IPS-15b (cell line): Measurements from ENCODE around the gene ATOH8.
"Not testable (repeated sequence)": the region's sequence is repeated elsewhere in the genome, so short reads cannot be mapped to it uniquely, and the experiment has no call there.

Experiments used
- H3K27me3 ChIP-seq: one replicate; pipeline ENCODE4 v1.6.1; 2013; ENCODE audit warnings: low read length; ENCODE audit not compliant: control insufficient read depth, insufficient read depth
- H3K36me3 ChIP-seq: one replicate; pipeline ENCODE4 v1.6.1; 2013; ENCODE audit warnings: low read length; ENCODE audit not compliant: control insufficient read depth, insufficient read depth
- H3K4me1 ChIP-seq: one replicate; pipeline ENCODE4 v1.6.1; 2013; ENCODE audit warnings: mild to moderate bottlenecking, low read length; ENCODE audit not compliant: control insufficient read depth, insufficient read depth
- H3K4me3 ChIP-seq: one replicate; pipeline ENCODE4 v1.5.1; 2013; ENCODE audit warnings: low read depth, low read length
- H3K9ac ChIP-seq: one replicate; pipeline ENCODE4 v1.6.1; 2013; ENCODE audit warnings: low read depth, mild to moderate bottlenecking, low read length
- H3K9me3 ChIP-seq: one replicate; pipeline ENCODE4 v1.6.1; 2013; ENCODE audit warnings: mild to moderate bottlenecking, low read length; ENCODE audit not compliant: control insufficient read depth, insufficient read depth

Gene ATOH8

DNA sequence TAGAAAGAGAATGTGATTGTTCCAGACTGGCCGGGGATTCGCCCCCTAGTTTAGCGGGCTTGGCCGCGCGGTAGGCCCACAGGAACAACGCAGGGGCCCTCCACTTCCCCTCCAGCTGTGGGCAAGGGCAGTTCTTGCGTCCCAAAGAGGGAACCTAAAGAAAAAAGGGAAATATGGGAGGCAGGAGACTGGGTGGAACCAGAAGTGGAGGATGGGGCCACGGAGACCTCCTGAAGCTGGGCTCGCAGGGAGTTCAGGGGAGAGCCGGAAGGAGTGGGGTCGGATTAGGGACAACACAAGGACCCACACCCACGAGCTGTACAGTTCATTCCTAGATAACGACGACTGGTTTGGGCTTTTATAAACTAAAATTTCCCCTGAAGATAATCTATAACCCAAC lies 41.5 kb upstream of the ATOH8 start:
- H3K4me3 ChIP-seq: no peak overlapping the region
- no peak overlapping the region for H3K9ac ChIP-seq
- H3K36me3 ChIP-seq: no peaks in the 10 kb centered on the region
- no peaks in the 10 kb centered on the region for H3K9me3 ChIP-seq
- no peaks in the 10 kb centered on the region for H3K4me1 ChIP-seq
- H3K27me3 ChIP-seq: no peaks in the 10 kb centered on the region

DNA sequence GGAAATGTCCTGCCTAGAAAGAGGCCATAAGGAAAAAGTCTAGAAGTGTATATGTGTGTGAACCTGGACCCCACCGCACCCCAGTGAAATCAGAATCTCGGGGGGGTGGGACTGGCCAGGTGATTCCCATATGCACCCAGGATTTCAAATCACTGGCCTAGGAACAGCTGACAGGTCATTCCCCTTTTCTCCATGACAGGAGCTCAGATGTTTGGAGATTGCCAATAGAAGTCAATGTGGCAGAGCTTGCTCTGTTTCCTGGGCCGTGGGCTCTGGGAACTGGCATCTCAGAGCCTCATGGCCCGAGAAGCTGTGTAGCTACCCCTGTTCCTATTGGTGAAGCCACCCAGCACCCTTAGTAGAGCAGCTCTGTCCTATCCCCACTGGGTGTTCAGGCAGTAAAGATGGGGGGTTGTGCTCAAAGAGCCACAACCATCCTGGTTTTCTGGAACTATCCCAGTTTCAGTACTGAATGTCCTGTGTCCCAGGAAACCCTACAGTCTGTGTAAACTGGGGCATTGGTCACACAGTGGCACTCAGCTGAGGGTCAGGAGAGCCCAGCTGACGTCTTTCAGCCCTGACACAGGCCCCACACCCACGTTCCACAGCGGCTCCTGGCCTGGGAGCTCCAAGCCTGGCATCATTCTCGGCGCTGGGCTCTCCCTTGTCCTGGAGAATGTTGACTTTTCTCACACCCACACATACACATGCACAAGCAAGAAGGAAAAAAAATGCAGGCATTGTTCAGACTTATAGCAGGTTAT lies 40.8 kb upstream of the ATOH8 start:
- Histone ChIP-seq H3K9me3 (no peaks in the 10 kb centered on the region), H3K36me3 (no peaks in the 10 kb centered on the region), H3K4me3 (no peak overlapping the region), H3K9ac (no peak overlapping the region), H3K4me1 (no peaks in the 10 kb centered on the region), H3K27me3 (no peaks in the 10 kb centered on the region)

DNA sequence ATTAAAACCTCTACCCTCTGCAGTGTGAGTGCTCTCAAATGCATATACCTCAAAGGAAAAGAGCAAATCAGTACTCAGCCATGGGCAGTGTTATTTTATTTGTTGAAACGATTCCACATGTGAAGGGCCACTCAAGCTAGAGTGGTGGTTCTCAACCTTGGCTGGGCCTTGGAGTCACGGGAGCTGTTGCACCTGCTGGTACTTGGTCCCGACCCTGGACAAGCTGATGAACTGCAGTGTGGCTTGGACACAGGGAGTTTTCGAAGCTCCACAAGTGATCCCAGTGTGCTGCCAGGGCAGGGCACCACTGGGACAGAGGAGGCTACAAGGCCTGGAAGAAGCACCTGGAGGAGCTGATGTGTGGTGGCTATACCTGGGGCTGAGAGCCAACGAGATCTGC lies 40.0 kb upstream of the ATOH8 start:
- Histone ChIP-seq H3K9me3 (no peaks in the 10 kb centered on the region), H3K9ac (no peak overlapping the region), H3K4me3 (no peak overlapping the region), H3K27me3 (no peaks in the 10 kb centered on the region), H3K36me3 (no peaks in the 10 kb centered on the region), H3K4me1 (no peaks in the 10 kb centered on the region)

DNA sequence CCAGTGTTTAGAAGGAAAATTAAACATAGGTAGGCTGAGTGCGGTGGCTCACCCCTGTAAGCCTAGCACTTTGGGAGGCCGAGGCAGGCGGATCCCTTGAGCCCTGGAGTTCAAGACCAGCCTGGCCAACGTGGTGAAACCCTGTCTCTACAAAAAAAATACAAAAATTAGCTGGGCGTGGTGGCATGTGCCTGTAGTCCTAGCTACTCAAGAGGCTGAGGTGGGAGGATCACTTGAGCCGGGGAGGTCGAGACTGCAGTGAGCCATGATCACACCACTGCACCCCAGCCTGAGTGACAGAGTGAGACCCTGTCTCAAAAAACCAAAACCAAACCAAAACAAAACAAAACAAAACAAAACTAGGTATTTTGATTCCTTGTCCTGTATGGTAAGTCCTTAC lies 39.4 kb upstream of the ATOH8 start:
- H3K9me3 ChIP-seq, H3K9ac ChIP-seq, H3K36me3 ChIP-seq, H3K4me3 ChIP-seq, H3K4me1 ChIP-seq, H3K27me3 ChIP-seq: not testable (repeated sequence)

DNA sequence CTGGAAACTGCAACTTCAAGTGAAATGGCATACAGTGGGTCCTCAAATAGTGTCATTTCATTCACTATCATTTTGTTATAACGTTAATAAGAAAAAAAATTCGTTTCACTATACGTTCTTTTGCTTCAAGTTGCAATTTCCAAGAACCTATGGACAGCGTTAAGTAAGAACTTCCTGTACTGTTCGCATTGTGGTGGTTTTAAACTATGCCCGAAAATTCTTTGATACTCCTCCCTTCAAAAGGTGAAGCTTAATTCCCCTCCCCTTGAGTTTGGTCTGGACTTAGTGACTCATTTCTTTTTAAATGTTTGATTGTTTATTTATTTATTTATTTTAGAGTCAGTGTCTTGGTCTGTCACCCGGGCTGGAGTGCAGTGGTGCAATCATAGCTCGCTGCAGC lies 39.0 kb upstream of the ATOH8 start:
- H3K9me3 ChIP-seq: no peaks in the 10 kb centered on the region
- H3K4me1 ChIP-seq: no peaks in the 10 kb centered on the region
- no peaks in the 10 kb centered on the region for H3K27me3 ChIP-seq
- no peaks in the 10 kb centered on the region for H3K36me3 ChIP-seq
- H3K9ac ChIP-seq: no peak overlapping the region
- H3K4me3 ChIP-seq: no peak overlapping the region

DNA sequence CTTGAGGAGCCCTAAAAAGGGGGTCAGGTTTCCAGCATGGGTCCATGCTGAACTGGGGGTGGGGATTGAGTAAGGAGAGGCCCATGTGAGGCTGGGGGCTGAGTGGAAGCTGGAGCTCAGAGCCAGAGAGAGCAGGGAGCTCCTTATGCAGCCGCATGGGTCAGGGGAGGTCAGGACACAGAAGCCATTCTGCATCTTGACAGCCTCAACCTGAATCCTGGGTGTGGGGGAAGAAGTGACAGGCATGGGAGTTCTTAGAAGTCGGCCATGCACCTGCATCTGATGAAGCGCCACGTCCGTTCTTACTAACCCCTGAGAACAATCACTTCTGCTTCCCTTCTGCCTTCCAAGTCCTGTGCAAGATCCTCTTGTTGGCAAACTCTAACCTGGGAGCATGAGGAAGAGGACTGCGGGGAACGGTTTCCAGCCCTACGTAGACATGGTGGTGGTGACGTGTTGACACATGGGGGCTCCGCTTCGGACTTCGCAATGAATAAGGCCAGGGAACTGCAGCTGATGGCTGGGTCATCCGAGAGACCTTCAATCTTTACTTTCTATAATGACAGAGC lies 37.4 kb upstream of the ATOH8 start:
- Histone ChIP-seq H3K9me3 (no peaks in the 10 kb centered on the region), H3K9ac (no peak overlapping the region), H3K27me3 (no peaks in the 10 kb centered on the region), H3K36me3 (no peaks in the 10 kb centered on the region), H3K4me3 (no peak overlapping the region), H3K4me1 (no peaks in the 10 kb centered on the region)

DNA sequence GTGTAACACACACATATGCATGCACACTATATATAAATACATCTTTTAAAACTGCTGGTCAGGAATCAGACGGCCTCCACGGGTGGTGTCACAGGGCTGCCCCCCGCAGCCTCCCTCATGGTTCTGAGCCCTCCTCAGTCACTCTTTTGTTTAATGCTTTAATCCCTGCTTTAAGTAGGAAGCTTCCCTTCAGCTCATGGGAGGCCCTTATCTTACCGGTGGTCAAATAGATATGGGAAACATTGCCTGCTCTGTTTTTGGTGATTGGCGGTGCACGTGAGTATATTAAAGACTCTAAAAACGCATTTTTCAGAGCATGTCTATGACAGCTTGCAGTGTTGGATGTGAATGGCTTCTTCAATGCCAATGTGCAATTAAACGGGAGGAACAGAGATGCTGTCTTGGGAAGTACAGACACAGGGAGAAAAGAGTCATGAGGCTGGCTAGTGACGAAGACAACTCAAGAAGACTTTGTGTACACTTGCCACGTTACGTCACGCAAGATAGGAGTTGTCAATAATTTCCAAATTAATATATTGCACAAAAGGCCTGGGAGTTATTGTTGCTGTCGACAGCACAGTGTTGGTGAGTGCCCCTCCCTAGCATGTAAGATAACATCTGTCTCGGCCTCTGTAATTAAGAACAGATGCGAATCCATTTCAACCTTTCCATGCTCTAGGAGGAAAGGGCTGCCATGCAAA lies 36.3 kb upstream of the ATOH8 start:
- H3K27me3 ChIP-seq: no peaks in the 10 kb centered on the region
- no peak overlapping the region for H3K9ac ChIP-seq
- no peaks in the 10 kb centered on the region for H3K36me3 ChIP-seq
- no peak overlapping the region for H3K4me3 ChIP-seq
- no peaks in the 10 kb centered on the region for H3K4me1 ChIP-seq
- no peaks in the 10 kb centered on the region for H3K9me3 ChIP-seq

DNA sequence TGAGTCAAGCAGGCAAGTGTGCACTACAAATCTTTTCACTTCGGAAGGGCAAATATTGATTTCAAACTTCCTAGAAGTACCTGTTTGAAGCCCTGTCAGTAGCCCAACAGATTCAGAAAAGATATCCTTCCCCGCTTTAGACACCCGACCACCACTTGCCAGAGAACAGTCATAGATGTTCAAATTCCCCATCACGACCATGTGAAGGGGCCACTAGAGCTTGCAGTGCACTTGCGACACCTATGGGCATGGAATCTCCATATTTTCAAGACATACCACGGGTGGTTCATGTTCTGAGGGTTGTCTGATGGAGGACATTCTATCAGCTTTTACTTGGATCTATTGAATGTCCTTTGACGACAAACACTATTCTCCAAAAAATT lies 35.8 kb upstream of the ATOH8 start:
- H3K27me3 ChIP-seq: no peaks in the 10 kb centered on the region
- H3K9me3 ChIP-seq: no peaks in the 10 kb centered on the region
- H3K4me1 ChIP-seq: no peaks in the 10 kb centered on the region
- no peaks in the 10 kb centered on the region for H3K36me3 ChIP-seq
- no peak overlapping the region for H3K4me3 ChIP-seq
- no peak overlapping the region for H3K9ac ChIP-seq

DNA sequence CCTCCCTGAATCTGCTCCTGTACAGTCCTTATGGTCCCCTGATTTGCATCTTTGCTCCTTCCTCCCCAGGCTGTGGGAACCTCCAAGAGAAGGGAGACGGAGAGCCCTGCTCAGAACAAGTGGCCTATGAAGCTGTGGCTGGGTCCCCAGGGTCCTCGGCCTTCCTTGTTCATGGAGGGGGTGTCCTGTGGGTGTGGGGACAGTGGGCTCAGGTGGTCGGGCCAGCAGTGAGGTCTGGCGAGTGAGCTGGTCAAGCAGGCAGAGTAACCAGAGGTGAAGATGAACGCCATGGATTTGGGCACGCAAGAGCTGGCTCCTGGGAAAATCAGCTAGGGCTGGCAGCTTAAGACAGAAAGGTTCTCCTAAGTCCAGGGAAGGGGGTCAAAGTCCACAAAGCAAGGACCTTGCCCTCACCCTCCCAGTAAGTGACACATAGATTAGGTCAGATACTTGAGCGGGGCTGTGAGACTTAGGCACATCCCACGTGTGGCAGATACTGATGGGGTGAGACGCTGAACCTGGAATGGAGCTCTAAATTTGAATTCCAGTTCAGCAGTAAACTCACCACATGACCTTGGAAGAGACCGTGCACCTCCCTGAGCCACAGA lies 34.8 kb upstream of the ATOH8 start:
- Histone ChIP-seq H3K4me1 (no peaks in the 10 kb centered on the region), H3K9ac (no peak overlapping the region), H3K36me3 (no peaks in the 10 kb centered on the region), H3K27me3 (no peaks in the 10 kb centered on the region), H3K9me3 (no peaks in the 10 kb centered on the region), H3K4me3 (no peak overlapping the region)

DNA sequence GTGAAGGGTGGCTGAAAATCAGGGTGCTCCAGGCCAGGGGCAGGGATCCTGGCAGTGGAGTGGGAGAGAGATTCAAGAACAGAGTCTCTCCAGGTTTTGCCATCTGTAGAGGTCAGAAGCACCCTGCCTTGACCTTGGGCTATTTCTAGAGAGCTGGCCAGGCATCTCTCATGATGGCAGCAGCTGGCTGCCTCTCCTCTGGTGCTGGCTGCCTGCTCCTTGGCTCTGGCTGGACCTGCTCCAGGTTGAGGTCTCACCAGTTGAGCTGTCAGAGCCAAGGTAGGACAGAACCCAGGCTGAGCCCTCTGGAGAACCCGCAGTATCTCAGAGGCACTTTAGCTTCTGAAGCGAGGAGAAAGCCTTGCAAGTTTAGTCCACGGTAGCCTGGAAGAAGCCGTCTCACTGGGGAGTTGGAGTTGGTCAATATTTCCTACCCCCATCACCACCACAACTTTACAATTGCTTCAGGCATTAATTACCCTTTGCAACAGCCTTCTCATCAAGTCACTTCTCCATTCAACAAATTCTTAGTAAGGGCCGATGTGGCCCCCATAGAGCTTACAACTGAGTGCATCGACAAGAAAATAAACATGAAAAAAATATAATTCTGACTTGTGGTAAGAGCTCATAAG lies 34.1 kb upstream of the ATOH8 start:
- Histone ChIP-seq H3K27me3 (no peaks in the 10 kb centered on the region), H3K36me3 (no peaks in the 10 kb centered on the region), H3K4me1 (no peaks in the 10 kb centered on the region), H3K9me3 (no peaks in the 10 kb centered on the region), H3K9ac (no peak overlapping the region), H3K4me3 (no peak overlapping the region)

DNA sequence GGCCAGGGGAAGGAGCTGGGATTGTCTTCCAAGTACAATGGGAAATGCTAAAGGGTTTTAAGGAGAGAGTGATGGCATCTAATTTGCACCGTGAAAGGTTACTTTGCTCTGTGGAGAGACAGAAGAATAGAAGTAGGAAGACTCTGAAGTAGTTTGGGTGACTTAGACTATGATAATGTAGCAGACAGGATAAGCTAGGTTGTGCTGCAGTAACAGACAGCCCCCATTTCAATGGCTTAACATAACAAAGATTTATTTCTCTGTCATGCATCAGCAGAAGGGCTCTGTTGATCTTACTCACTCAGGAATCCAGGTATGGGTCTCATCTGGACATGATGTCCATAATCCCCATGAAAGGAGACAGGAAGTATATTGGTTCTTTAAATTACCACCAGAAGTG lies 33.3 kb upstream of the ATOH8 start:
- Histone ChIP-seq H3K4me1 (no peaks in the 10 kb centered on the region), H3K27me3 (no peaks in the 10 kb centered on the region), H3K4me3 (no peak overlapping the region), H3K9ac (no peak overlapping the region), H3K9me3 (no peaks in the 10 kb centered on the region), H3K36me3 (no peaks in the 10 kb centered on the region)
